ENCODE measurements around the gene TMEM253. TPM values are rescaled to one million over a fixed set of nuclear protein-coding genes. Genes with fewer than 3 reads are reported as not detected.

TMEM253 gene
- total RNA-seq, 4 donors from 2014 or later, result 0.95 to 1.5 TPM; not detected in 2

- intact Hi-C loops (cut with DNase I), result no loop called here
- TF ChIP-seq CTCF (IDR thresholded peaks at IDR 0.05), result no peak
- no peak for TF ChIP-seq POLR2A (IDR thresholded peaks at IDR 0.05)
- peak overlapping the region in 2 of 4 donors; percentile 31 to 36 for H3K27ac ChIP-seq
These were observed 14.0 kb upstream of the TMEM253 start for GRCh38 chr14:21086908-21087293.

GRCh38 chr14:21087294-21088091 is 13.4 kb upstream of the TMEM253 start:
- DNase-seq, result no peak
- Histone ChIP-seq H3K27ac (peak overlapping the region in 2 of 4 donors; percentile 31 to 36), H3K4me3 (no peak overlapping the region)

More at GRCh38 chr14:21086908-21087293, 14.0 kb upstream of the TMEM253 start:
- no peak overlapping the region for H3K4me3 ChIP-seq
- H3K9me3 ChIP-seq, result no peaks in the 10 kb centered on the region
- DNase-seq, result no peak
- no peaks in the 10 kb centered on the region for H3K27me3 ChIP-seq
- 81 to 88% methylated on average over 4 of the region's 4 CpGs for WGBS, 2 donors
- H3K36me3 ChIP-seq, result peaks cover 15 to 80% (median 15%) of the 10 kb centered on the region in 3 donors
- peaks cover 0 to 37% (median 6%) of the 10 kb centered on the region in 3 donors for H3K4me1 ChIP-seq

GRCh38 chr14:21088687-21089086 is 12.2 kb upstream of the TMEM253 start:
- intact Hi-C loops (cut with DNase I), result no loop called here
- H3K9me3 ChIP-seq, result no peaks in the 10 kb centered on the region
- 45 to 73% methylated on average over 4 of the region's 4 CpGs for WGBS, 2 donors

More at GRCh38 chr14:21087294-21088091, 13.4 kb upstream of the TMEM253 start:
- TF ChIP-seq POLR2A (IDR thresholded peaks at IDR 0.05) (no peak), CTCF (IDR thresholded peaks at IDR 0.05) (no peak)
- H3K9me3 ChIP-seq, result no peaks in the 10 kb centered on the region
- peaks cover 20 to 80% (median 20%) of the 10 kb centered on the region in 3 donors for H3K36me3 ChIP-seq
- WGBS, 2 donors, result 40 to 41% methylated on average over 16 to 18 of the region's 19 CpGs
- intact Hi-C loops (cut with DNase I), result no loop called here
- H3K27me3 ChIP-seq, result no peaks in the 10 kb centered on the region
- H3K4me1 ChIP-seq, result peaks cover 0 to 43% (median 10%) of the 10 kb centered on the region in 3 donors

DNA sequence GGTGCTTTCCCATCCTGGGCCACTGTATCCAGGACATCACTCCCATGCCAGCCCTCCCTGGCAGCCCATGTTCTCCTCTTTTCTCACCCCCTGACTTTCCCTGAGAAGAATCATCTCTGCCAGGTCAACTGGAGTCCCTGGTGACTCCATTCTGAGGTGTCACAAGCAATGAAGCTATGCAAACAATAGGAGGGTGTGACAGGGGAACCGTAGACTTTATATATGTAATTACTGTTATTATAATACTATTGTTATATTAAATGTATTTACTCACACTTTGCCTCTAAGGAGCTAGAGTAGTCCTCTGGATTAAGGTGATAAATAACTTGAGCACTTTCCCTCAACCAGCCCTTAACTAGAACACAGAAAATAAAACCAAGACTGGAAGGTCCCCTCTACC is 11.6 kb upstream of the TMEM253 start:
- no peaks in the 10 kb centered on the region for H3K9me3 ChIP-seq
- H3K36me3 ChIP-seq, result peaks cover 20 to 74% (median 25%) of the 10 kb centered on the region in 3 donors
- no peak for TF ChIP-seq CTCF (IDR thresholded peaks at IDR 0.05)
- no peak for TF ChIP-seq POLR2A (IDR thresholded peaks at IDR 0.05)
- no peaks in the 10 kb centered on the region for H3K27me3 ChIP-seq
- no peak overlapping the region for H3K4me3 ChIP-seq
- intact Hi-C loops (cut with DNase I), result no loop called here
- 24 to 33% methylated on average over 1 of the region's 1 CpG for WGBS, 2 donors
- H3K4me1 ChIP-seq, result peaks cover 6 to 60% (median 19%) of the 10 kb centered on the region in 3 donors
- H3K27ac ChIP-seq, result no peak overlapping the region
- DNase-seq, result no peak

More at GRCh38 chr14:21088687-21089086, 12.2 kb upstream of the TMEM253 start:
- no peak overlapping the region for H3K4me3 ChIP-seq
- H3K4me1 ChIP-seq, result peaks cover under 1 to 54% (median 13%) of the 10 kb centered on the region in 3 donors
- H3K27me3 ChIP-seq, result no peaks in the 10 kb centered on the region
- H3K36me3 ChIP-seq, result peaks cover 20 to 79% (median 25%) of the 10 kb centered on the region in 3 donors
- no peak overlapping the region for H3K27ac ChIP-seq
- TF ChIP-seq POLR2A (IDR thresholded peaks at IDR 0.05), result no peak
- TF ChIP-seq CTCF (IDR thresholded peaks at IDR 0.05), result no peak
- no peak for DNase-seq

DNA sequence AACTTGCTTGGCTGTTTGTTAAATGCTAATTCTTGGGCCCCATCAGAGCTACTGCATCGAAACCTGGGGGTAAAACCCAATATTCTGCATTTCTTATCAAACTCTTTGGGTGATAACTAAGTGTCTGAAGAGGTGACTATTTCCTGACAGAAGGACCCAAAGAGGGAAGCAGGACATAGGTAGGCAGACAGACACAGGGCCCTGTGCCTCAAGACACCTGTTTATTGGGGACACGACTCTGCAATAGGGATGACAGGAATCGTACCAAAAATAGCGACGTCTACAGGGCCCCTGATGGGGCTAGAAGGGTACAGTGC is 11.0 kb upstream of the TMEM253 start:
- no peaks in the 10 kb centered on the region for H3K27me3 ChIP-seq
- H3K4me3 ChIP-seq, result no peak overlapping the region
- WGBS, 2 donors, result 78 to 87% methylated on average over 5 of the region's 5 CpGs
- no peaks in the 10 kb centered on the region for H3K9me3 ChIP-seq
- peaks cover 7 to 60% (median 21%) of the 10 kb centered on the region in 3 donors for H3K4me1 ChIP-seq
- no peak overlapping the region for H3K27ac ChIP-seq
- TF ChIP-seq CTCF (IDR thresholded peaks at IDR 0.05), result no peak
- TF ChIP-seq POLR2A (IDR thresholded peaks at IDR 0.05), result no peak
- intact Hi-C loops (cut with DNase I), result loop anchor here (10.0 kb wide), 1 partner anchor 75 kb away; no protein-coding TSS in a partner anchor
- peaks cover 20 to 70% (median 25%) of the 10 kb centered on the region in 3 donors for H3K36me3 ChIP-seq
- no peak for DNase-seq

Data from esophagus squamous epithelium (tissue), 5 donors.